WTC11 (cell line): ENCODE measurements around the gene CNMD.

Experiments
- ATF1 ChIP-seq: sonication (generic); formaldehyde crosslinking; IDR thresholded peaks from 2 replicates; pipeline ENCODE4 v1.8.1; 2023; ENCODE audit warnings: mild to moderate bottlenecking, moderate library complexity, missing genetic modification reagents
- CTCF ChIP-seq: fragments of 200-600 bp; IDR thresholded peaks from 2 replicates; pipeline ENCODE4 v1.8.0; 2022; ENCODE audit warnings: antibody characterized with exemption
- E2F1 ChIP-seq: sonication (generic); formaldehyde crosslinking; IDR thresholded peaks from 2 replicates; pipeline ENCODE4 v1.8.0; 2022; ENCODE audit warnings: mild to moderate bottlenecking, missing genetic modification reagents
- FOXJ3 ChIP-seq: sonication (generic); formaldehyde crosslinking; IDR thresholded peaks from 2 replicates; pipeline ENCODE4 v1.9.0; 2021; ENCODE audit warnings: missing genetic modification reagents, mild to moderate bottlenecking, borderline replicate concordance
- IRF1 ChIP-seq: sonication (generic); formaldehyde crosslinking; IDR thresholded peaks from 2 replicates; pipeline ENCODE4 v1.8.0; 2023; ENCODE audit warnings: missing genetic modification reagents
- JUN ChIP-seq: sonication (generic); formaldehyde crosslinking; IDR thresholded peaks from 2 replicates; pipeline ENCODE4 v1.8.0; 2023; ENCODE audit warnings: mild to moderate bottlenecking, missing genetic modification reagents
- SMAD4 ChIP-seq: sonication (generic); formaldehyde crosslinking; IDR thresholded peaks from 2 replicates; pipeline ENCODE4 v1.8.0; 2022; ENCODE audit warnings: mild to moderate bottlenecking, missing genetic modification reagents
- ZNF317 ChIP-seq: sonication (generic); formaldehyde crosslinking; IDR thresholded peaks from 2 replicates; pipeline ENCODE4 v1.8.1; 2023; ENCODE audit warnings: low read depth, mild to moderate bottlenecking, moderate library complexity, missing genetic modification reagents, borderline replicate concordance
- ZNF512 ChIP-seq: sonication (generic); formaldehyde crosslinking; IDR thresholded peaks from 2 replicates; pipeline ENCODE4 v1.8.1; 2022; ENCODE audit warnings: missing genetic modification reagents, borderline replicate concordance
- ZSCAN18 ChIP-seq: fragments of 250-450 bp; sonication (Bioruptor Pico); IDR thresholded peaks from 2 replicates; pipeline ENCODE4 v2.1.2; 2022; ENCODE audit warnings: mild to moderate bottlenecking, moderate library complexity

- TF ChIP-seq JUN (no peak), ZNF512 (CRISPR knock-in tag) (no peak), CTCF (no peak), FOXJ3 (CRISPR knock-in tag) (no peak), SMAD4 (CRISPR knock-in tag) (no peak), ATF1 (CRISPR knock-in tag) (no peak), ZSCAN18 (no peak), E2F1 (no peak), IRF1 (CRISPR knock-in tag) (no peak), ZNF317 (CRISPR knock-in tag) (no peak)
These were observed 47.1 kb upstream of the CNMD start for GRCh38 chr13:52786766-52787165.
